Measurements from ENCODE around the gene SMU1.

Gene SMU1

DNA sequence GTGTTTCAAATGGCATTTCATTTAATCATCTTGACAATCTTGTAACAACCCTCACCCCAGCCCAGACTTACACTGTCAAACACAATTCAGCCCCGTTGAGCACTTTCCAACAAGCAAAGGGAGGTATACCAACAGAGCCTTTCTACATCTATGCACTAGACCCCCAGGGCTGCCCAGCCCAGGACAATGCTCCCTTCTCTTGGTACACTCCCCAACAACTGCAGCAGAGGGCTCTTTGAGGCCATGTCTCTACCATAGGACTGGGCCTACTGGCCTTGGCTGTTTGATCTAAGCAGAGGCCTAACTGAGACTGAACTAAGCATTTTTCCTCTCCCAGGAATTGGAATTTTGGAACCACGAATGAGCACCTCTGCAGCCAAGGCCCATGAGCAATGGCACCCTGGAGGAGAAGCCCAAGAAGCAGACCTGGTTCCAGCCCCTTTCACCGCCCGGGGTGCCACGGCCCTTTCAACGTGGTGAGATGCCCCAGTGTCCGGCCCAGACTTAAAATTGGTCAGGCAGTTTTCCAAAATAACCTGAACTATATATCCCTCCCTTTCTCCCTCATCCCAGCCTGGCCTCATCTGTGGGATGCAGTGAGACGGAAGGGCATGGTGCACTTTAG lies 47.0 kb upstream of the SMU1 start:
- H3K4me3 ChIP-seq (ENCODE audit: low read depth, low read length), result no peak overlapping the region
- peaks cover 14% of the 10 kb centered on the region for H3K4me1 ChIP-seq
- H3K79me2 ChIP-seq, result peaks cover 12% of the 10 kb centered on the region
- H3K9me3 ChIP-seq (ENCODE audit: control insufficient read depth, low read length), result no peaks in the 10 kb centered on the region
- no peak overlapping the region for H3K4me2 ChIP-seq (ENCODE audit: low read length)
- no peaks in the 10 kb centered on the region for H3K36me3 ChIP-seq (ENCODE audit: control insufficient read depth, insufficient read depth, low read length)
- no peaks in the 10 kb centered on the region for H3K27me3 ChIP-seq (ENCODE audit: control insufficient read depth, insufficient read depth, low read length)
- H3K9ac ChIP-seq, result no peak overlapping the region
- TF ChIP-seq, protein P1, sequence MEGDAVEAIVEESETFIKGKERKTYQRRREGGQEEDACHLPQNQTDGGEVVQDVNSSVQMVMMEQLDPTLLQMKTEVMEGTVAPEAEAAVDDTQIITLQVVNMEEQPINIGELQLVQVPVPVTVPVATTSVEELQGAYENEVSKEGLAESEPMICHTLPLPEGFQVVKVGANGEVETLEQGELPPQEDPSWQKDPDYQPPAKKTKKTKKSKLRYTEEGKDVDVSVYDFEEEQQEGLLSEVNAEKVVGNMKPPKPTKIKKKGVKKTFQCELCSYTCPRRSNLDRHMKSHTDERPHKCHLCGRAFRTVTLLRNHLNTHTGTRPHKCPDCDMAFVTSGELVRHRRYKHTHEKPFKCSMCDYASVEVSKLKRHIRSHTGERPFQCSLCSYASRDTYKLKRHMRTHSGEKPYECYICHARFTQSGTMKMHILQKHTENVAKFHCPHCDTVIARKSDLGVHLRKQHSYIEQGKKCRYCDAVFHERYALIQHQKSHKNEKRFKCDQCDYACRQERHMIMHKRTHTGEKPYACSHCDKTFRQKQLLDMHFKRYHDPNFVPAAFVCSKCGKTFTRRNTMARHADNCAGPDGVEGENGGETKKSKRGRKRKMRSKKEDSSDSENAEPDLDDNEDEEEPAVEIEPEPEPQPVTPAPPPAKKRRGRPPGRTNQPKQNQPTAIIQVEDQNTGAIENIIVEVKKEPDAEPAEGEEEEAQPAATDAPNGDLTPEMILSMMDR (IDR thresholded peaks at IDR 0.05), result no peak
- no peak overlapping the region for H3K27ac ChIP-seq
- no peak overlapping the region for H2AFZ ChIP-seq

DNA sequence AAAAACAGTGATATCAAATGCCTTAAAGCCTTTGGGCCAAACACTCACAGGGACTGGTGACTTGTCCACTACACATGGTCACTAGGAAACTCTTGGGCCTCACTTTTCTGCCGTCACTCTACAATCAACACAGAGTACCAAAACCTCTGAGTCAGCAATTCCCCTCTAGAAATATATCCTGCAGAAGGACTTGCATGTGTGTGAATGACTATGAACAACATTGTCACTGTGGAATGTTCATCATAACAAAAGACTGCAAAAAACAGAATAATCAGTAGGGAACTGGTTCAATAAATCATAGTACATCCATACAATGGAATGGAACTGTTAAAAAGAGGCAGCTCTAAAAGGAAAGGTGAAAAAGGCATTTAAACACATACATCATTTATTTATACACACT lies 44.1 kb upstream of the SMU1 start:
- no peaks in the 10 kb centered on the region for H3K9me3 ChIP-seq (ENCODE audit: control insufficient read depth, low read length)
- H3K36me3 ChIP-seq (ENCODE audit: control insufficient read depth, insufficient read depth, low read length), result no peaks in the 10 kb centered on the region
- no peak overlapping the region for H3K27ac ChIP-seq
- peaks cover 8% of the 10 kb centered on the region for H3K4me1 ChIP-seq
- TF ChIP-seq, protein P1 (IDR thresholded peaks at IDR 0.05), result no peak
- no peaks in the 10 kb centered on the region for H3K27me3 ChIP-seq (ENCODE audit: control insufficient read depth, insufficient read depth, low read length)
- no peak overlapping the region for H3K4me2 ChIP-seq (ENCODE audit: low read length)
- H2AFZ ChIP-seq, result no peak overlapping the region
- peaks cover 15% of the 10 kb centered on the region for H3K79me2 ChIP-seq
- H3K9ac ChIP-seq, result no peak overlapping the region
- no peak overlapping the region for H3K4me3 ChIP-seq (ENCODE audit: low read depth, low read length)

DNA sequence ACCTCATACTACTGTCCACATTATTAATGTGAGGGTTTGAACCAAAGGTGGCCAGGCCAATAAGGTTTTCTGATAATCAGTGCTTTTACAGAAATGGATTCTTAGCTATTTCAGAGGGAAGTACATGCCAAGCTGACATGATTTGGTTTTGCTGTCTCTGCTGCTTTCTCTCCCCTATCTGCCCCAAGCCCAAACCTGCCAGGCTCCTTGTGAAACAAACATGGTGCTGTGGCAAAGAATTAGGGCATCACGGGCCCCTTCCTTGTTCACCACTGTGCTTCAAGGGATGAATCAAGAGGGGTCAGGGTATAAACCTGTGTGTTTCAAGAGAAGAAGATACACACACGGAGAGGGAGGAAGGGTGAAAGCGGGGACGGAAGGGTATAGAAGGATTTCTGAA lies 41.3 kb upstream of the SMU1 start:
- Histone ChIP-seq H3K9ac (no peak overlapping the region), H3K4me2 (ENCODE audit: low read length) (no peak overlapping the region), H3K27me3 (ENCODE audit: control insufficient read depth, insufficient read depth, low read length) (no peaks in the 10 kb centered on the region), H3K9me3 (ENCODE audit: control insufficient read depth, low read length) (no peaks in the 10 kb centered on the region), H2AFZ (no peak overlapping the region), H3K79me2 (peaks cover 12% of the 10 kb centered on the region), H3K27ac (no peak overlapping the region), H3K4me1 (no peaks in the 10 kb centered on the region), H3K4me3 (ENCODE audit: low read depth, low read length) (no peak overlapping the region), H3K36me3 (ENCODE audit: control insufficient read depth, insufficient read depth, low read length) (no peaks in the 10 kb centered on the region)
- TF ChIP-seq, protein P1 (IDR thresholded peaks at IDR 0.05), result no peak

DNA sequence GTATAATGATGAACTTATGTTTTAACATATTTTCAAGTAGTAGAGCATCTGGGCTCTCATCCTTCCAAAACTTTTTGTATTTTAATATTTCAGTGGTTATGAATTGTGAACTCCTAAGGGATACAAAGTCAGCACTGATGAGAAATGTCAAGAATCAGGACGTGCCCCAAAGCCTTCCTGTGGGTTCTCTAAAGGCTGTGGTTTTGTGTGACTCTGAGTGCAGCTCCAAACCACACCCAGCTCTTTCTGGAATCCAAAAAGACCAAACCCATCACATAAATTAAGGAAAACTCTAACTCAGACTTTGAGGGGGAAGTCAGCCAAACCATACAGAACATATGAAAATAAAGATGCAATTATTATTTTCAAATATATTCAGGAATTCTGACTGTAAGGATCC lies 40.8 kb upstream of the SMU1 start:
- no peak overlapping the region for H3K9ac ChIP-seq
- H3K9me3 ChIP-seq (ENCODE audit: control insufficient read depth, low read length), result no peaks in the 10 kb centered on the region
- no peaks in the 10 kb centered on the region for H3K36me3 ChIP-seq (ENCODE audit: control insufficient read depth, insufficient read depth, low read length)
- no peak overlapping the region for H3K4me3 ChIP-seq (ENCODE audit: low read depth, low read length)
- peaks cover 12% of the 10 kb centered on the region for H3K79me2 ChIP-seq
- H3K4me2 ChIP-seq (ENCODE audit: low read length), result no peak overlapping the region
- H3K27ac ChIP-seq, result no peak overlapping the region
- no peak overlapping the region for H2AFZ ChIP-seq
- no peaks in the 10 kb centered on the region for H3K27me3 ChIP-seq (ENCODE audit: control insufficient read depth, insufficient read depth, low read length)
- TF ChIP-seq, protein P1 (IDR thresholded peaks at IDR 0.05), result no peak
- no peaks in the 10 kb centered on the region for H3K4me1 ChIP-seq

DNA sequence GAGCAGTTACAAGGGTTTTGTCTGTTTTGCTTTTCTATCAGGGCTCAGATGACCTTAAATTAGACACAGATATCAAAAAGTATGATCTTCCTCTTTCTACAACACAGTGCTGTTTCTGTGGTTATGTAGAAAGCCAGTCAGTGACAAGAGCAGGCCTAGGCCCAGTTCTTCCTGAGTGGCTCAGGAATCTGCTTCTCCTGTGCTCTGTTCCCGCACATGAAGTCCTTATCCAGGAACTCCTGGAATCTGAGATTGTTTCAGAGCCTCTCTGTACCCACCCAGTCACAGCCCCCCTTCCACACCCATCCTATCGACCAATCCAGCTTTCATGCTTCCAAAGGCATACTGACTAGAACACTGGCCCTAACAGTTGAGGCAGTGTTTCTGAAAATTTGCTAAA lies 40.4 kb upstream of the SMU1 start:
- no peaks in the 10 kb centered on the region for H3K36me3 ChIP-seq (ENCODE audit: control insufficient read depth, insufficient read depth, low read length)
- H3K27me3 ChIP-seq (ENCODE audit: control insufficient read depth, insufficient read depth, low read length), result no peaks in the 10 kb centered on the region
- no peak overlapping the region for H3K4me2 ChIP-seq (ENCODE audit: low read length)
- no peak overlapping the region for H2AFZ ChIP-seq
- H3K4me3 ChIP-seq (ENCODE audit: low read depth, low read length), result no peak overlapping the region
- H3K4me1 ChIP-seq, result no peaks in the 10 kb centered on the region
- H3K79me2 ChIP-seq, result peaks cover 11% of the 10 kb centered on the region
- H3K27ac ChIP-seq, result no peak overlapping the region
- no peak overlapping the region for H3K9ac ChIP-seq
- TF ChIP-seq, protein P1 (IDR thresholded peaks at IDR 0.05), result no peak
- H3K9me3 ChIP-seq (ENCODE audit: control insufficient read depth, low read length), result no peaks in the 10 kb centered on the region

Data from parathyroid adenoma (tissue), 2 donors.